ENCODE measurements around the gene AQP1. TPM values are rescaled to one million over a fixed set of nuclear protein-coding genes. Genes with fewer than 3 reads are reported as not detected.

AQP1 gene
- total and polyA plus RNA-seq, 4 donors = 8.9 to 76.3 (median 23.5) TPM

DNA sequence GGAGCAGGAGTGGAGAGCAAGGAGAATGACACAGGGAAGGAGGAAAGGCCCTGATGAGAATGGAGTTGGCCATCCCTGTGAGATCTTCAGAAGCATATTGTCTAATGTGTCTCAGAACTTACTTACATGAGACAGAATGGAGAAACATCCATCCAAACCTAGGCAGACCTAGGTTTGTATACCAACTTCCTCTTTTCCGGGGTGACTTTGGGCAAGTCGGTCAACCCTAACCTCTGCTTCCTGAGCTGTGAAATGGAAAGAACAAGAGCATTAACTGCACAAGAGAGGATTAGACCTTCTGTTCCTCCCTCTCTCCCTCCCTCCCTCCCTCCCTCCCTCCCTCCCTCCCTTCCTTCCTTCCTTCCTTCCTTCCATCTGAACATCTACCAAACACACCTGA lies 56.6 kb downstream of the AQP1 start (continued):
- TF ChIP-seq, protein P1, sequence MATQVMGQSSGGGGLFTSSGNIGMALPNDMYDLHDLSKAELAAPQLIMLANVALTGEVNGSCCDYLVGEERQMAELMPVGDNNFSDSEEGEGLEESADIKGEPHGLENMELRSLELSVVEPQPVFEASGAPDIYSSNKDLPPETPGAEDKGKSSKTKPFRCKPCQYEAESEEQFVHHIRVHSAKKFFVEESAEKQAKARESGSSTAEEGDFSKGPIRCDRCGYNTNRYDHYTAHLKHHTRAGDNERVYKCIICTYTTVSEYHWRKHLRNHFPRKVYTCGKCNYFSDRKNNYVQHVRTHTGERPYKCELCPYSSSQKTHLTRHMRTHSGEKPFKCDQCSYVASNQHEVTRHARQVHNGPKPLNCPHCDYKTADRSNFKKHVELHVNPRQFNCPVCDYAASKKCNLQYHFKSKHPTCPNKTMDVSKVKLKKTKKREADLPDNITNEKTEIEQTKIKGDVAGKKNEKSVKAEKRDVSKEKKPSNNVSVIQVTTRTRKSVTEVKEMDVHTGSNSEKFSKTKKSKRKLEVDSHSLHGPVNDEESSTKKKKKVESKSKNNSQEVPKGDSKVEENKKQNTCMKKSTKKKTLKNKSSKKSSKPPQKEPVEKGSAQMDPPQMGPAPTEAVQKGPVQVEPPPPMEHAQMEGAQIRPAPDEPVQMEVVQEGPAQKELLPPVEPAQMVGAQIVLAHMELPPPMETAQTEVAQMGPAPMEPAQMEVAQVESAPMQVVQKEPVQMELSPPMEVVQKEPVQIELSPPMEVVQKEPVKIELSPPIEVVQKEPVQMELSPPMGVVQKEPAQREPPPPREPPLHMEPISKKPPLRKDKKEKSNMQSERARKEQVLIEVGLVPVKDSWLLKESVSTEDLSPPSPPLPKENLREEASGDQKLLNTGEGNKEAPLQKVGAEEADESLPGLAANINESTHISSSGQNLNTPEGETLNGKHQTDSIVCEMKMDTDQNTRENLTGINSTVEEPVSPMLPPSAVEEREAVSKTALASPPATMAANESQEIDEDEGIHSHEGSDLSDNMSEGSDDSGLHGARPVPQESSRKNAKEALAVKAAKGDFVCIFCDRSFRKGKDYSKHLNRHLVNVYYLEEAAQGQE (IDR thresholded peaks at IDR 0.05) = no peak
- no peak for TF ChIP-seq JUND (IDR thresholded peaks at IDR 0.05)
- TF ChIP-seq SP1 (IDR thresholded peaks at IDR 0.05) = no peak
- no peak for TF ChIP-seq NR2F2 (IDR thresholded peaks at IDR 0.05)
- TF ChIP-seq FOXA1 (IDR thresholded peaks at IDR 0.05) = no peak

DNA sequence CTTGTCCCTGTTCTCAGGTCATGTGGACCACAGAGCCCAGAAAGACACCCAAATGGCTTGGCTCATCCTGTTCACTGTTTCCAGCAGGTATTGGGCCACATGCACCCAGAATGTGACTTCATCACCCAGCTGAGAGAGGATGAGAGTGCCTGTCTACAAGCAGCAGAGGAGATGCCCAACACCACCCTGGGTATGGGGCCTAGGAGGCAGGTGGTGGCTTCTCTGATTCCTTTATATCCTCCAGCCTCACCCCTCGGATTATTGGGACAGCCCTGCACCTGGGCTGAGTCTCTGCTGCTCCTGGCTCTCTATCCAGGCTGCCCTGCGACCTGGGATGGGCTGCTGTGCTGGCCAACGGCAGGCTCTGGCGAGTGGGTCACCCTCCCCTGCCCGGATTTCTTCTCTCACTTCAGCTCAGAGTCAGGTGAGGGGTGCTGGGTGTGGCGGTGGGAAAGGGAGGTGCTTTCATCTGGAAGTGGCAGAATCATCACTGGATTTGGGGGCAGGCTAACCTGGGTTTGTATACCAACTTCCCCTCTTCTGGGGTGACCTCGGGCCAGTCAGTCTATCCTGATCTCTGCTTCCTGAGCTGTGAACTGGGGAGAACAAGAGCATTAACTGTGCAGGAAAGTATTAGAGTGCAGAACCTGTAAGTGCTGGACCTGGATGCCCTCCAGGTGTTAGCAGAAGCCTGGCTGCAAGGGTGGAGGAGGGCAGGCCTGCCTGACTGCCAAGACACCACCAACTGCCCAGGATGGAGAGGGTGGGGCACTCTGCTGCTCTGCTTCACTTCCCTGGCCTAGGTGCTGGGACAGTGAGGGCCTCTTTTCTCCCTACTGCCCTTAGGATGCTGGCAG lies 57.3 kb downstream of the AQP1 start:
- Histone ChIP-seq H3K27ac (ENCODE audit: low read depth in 1 of 2, low read length in 2 of 2) (no peak overlapping the region), H3K27me3 (ENCODE audit: control insufficient read depth in 4 of 4, insufficient read depth in 4 of 4, low read length in 3 of 4) (no peaks in the 10 kb centered on the region), H3K9me3 (ENCODE audit: control insufficient read depth in 4 of 4, low read length in 3 of 4) (no peaks in the 10 kb centered on the region), H3K9ac (ENCODE audit: low read depth in 1 of 2, low read length in 2 of 2) (no peak overlapping the region), H3K4me1 (ENCODE audit: control insufficient read depth in 4 of 4, insufficient read depth in 4 of 4, low read length in 3 of 4) (peaks cover 0 to 3% (median 0%) of the 10 kb centered on the region in 4 donors), H3K4me3 (ENCODE audit: low read depth in 1 of 3, low read length in 3 of 3) (no peak overlapping the region), H3K36me3 (ENCODE audit: control insufficient read depth in 4 of 4, insufficient read depth in 3 of 4, low read depth in 1 of 4, low read length in 3 of 4) (no peaks in the 10 kb centered on the region)
- TF ChIP-seq RXRA (IDR thresholded peaks at IDR 0.05) (no peak), EGR1 (IDR thresholded peaks at IDR 0.05; ENCODE audit: low read depth in 2 of 2) (no peak), FOXA2 (IDR thresholded peaks at IDR 0.05) (no peak), HNF4A (conservative IDR thresholded peaks at IDR 0.05) (no peak), RAD21 (IDR thresholded peaks at IDR 0.05) (no peak), FOXA1 (IDR thresholded peaks at IDR 0.05) (no peak), HNF4G (IDR thresholded peaks at IDR 0.05) (no peak), JUND (IDR thresholded peaks at IDR 0.05) (no peak), SP1 (IDR thresholded peaks at IDR 0.05) (no peak), GABPA (IDR thresholded peaks at IDR 0.05 in 1 of 2, conservative IDR thresholded peaks at IDR 0.05 in 1 of 2) (no peak), NR2F2 (IDR thresholded peaks at IDR 0.05) (no peak), TAF1 (conservative IDR thresholded peaks at IDR 0.05) (no peak), YY1 (IDR thresholded peaks at IDR 0.05) (no peak)
- TF ChIP-seq, protein P2, sequence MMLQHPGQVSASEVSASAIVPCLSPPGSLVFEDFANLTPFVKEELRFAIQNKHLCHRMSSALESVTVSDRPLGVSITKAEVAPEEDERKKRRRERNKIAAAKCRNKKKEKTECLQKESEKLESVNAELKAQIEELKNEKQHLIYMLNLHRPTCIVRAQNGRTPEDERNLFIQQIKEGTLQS (IDR thresholded peaks at IDR 0.05) = no peak
- TF ChIP-seq, protein P3, sequence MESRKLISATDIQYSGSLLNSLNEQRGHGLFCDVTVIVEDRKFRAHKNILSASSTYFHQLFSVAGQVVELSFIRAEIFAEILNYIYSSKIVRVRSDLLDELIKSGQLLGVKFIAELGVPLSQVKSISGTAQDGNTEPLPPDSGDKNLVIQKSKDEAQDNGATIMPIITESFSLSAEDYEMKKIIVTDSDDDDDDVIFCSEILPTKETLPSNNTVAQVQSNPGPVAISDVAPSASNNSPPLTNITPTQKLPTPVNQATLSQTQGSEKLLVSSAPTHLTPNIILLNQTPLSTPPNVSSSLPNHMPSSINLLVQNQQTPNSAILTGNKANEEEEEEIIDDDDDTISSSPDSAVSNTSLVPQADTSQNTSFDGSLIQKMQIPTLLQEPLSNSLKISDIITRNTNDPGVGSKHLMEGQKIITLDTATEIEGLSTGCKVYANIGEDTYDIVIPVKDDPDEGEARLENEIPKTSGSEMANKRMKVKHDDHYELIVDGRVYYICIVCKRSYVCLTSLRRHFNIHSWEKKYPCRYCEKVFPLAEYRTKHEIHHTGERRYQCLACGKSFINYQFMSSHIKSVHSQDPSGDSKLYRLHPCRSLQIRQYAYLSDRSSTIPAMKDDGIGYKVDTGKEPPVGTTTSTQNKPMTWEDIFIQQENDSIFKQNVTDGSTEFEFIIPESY (IDR thresholded peaks at IDR 0.05) = no peak
- TF ChIP-seq, protein P4, sequence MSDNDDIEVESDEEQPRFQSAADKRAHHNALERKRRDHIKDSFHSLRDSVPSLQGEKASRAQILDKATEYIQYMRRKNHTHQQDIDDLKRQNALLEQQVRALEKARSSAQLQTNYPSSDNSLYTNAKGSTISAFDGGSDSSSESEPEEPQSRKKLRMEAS (IDR thresholded peaks at IDR 0.05) = no peak
- TF ChIP-seq, protein P1 (IDR thresholded peaks at IDR 0.05) = no peak
- TF ChIP-seq, protein P5, sequence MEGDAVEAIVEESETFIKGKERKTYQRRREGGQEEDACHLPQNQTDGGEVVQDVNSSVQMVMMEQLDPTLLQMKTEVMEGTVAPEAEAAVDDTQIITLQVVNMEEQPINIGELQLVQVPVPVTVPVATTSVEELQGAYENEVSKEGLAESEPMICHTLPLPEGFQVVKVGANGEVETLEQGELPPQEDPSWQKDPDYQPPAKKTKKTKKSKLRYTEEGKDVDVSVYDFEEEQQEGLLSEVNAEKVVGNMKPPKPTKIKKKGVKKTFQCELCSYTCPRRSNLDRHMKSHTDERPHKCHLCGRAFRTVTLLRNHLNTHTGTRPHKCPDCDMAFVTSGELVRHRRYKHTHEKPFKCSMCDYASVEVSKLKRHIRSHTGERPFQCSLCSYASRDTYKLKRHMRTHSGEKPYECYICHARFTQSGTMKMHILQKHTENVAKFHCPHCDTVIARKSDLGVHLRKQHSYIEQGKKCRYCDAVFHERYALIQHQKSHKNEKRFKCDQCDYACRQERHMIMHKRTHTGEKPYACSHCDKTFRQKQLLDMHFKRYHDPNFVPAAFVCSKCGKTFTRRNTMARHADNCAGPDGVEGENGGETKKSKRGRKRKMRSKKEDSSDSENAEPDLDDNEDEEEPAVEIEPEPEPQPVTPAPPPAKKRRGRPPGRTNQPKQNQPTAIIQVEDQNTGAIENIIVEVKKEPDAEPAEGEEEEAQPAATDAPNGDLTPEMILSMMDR (IDR thresholded peaks at IDR 0.05; ENCODE audit: low read depth, low read length, missing input control) = no peak
- peak; percentile 28 for DNase-seq (ENCODE audit: low spot score)
- 86% methylated on average over 7 of the region's 7 CpGs for WGBS
